Measurements from ENCODE around the gene RPL34. TPM values are rescaled to one million over a fixed set of nuclear protein-coding genes. Genes with fewer than 3 reads are reported as not detected.

RPL34 gene
- total RNA-seq, result 1,000 to 10,000 TPM in 3 of 4 donors, 100 to 1,000 TPM in 1; 926 to 1,691 (median 1,619) TPM
- polyA plus RNA-seq, result 1,000 to 10,000 TPM; 4,246 to 8,352 (median 4,607) TPM

- peak; percentile 99 for DNase-seq
- WGBS, 2 donors, result 0 to 1% methylated on average over 32 of the region's 32 CpGs
- H3K4me3 ChIP-seq, result peak within 1 kb of the TSS; percentile 62 to 83 (median 70)
- intact Hi-C loops (cut with DNase I), result loop anchor here (2.0 to 10.0 kb wide), 4 partner anchors 30 to 1574 kb away; partner anchors contain the start of genes ELOVL6, GAR1, OSTC and SEC24B
- H3K27ac ChIP-seq, result peak within 1 kb of the TSS; percentile 80 to 90 (median 86)
- peaks cover 3 to 38% (median 30%) of the 10 kb centered on the region in 4 donors for H3K36me3 ChIP-seq
- no peaks in the 10 kb centered on the region for H3K27me3 ChIP-seq
- peaks cover 0 to 33% (median 17%) of the 10 kb centered on the region in 4 donors for H3K4me1 ChIP-seq
- no peaks in the 10 kb centered on the region for H3K9me3 ChIP-seq
- TF ChIP-seq POLR2A (IDR thresholded peaks at IDR 0.05), result peak; percentile 96 to 97
- no peak for TF ChIP-seq CTCF (IDR thresholded peaks at IDR 0.05)
- TF ChIP-seq EP300 (IDR thresholded peaks at IDR 0.05), result peak in 2 of 4 donors; percentile 44 to 63
- TF ChIP-seq POLR2AphosphoS5 (IDR thresholded peaks at IDR 0.05), result peak; percentile 98 to 99 (median 99)
Observed at GRCh38 chr4:108620101-108620932, at the start of gene RPL34. Gene RPL34 (plus strand): TSS chr4:108620576. CDS start chr4:108621960, 1,384 bp downstream.

- H3K9me3 ChIP-seq, result no peaks in the 10 kb centered on the region
- no peaks in the 10 kb centered on the region for H3K36me3 ChIP-seq
- intact Hi-C loops (cut with DNase I), result no loop called here
- H3K4me1 ChIP-seq, result no peaks in the 10 kb centered on the region
- H3K27me3 ChIP-seq, result peaks cover 0 to 5% (median 0%) of the 10 kb centered on the region in 3 donors
- DNase-seq, result no peak
- TF ChIP-seq POLR2AphosphoS5 (IDR thresholded peaks at IDR 0.05) (no peak), POLR2A (IDR thresholded peaks at IDR 0.05) (no peak), CTCF (IDR thresholded peaks at IDR 0.05) (no peak), EP300 (IDR thresholded peaks at IDR 0.05) (no peak)
- WGBS, 2 donors, result 76 to 77% methylated on average over 4 of the region's 4 CpGs
- H3K4me3 ChIP-seq, result no peak overlapping the region
- no peak overlapping the region for H3K27ac ChIP-seq
Observed at GRCh38 chr4:108570993-108571569, 49.3 kb upstream of the RPL34 start.

- no peak for DNase-seq
- Histone ChIP-seq H3K4me1 (no peaks in the 10 kb centered on the region), H3K9me3 (no peaks in the 10 kb centered on the region), H3K27ac (no peak overlapping the region), H3K4me3 (no peak overlapping the region), H3K36me3 (no peaks in the 10 kb centered on the region), H3K27me3 (peaks cover 0 to 5% (median 0%) of the 10 kb centered on the region in 3 donors)
- 85 to 91% methylated on average over 3 of the region's 3 CpGs for WGBS, 2 donors
- TF ChIP-seq POLR2A (IDR thresholded peaks at IDR 0.05) (no peak), POLR2AphosphoS5 (IDR thresholded peaks at IDR 0.05) (no peak), EP300 (IDR thresholded peaks at IDR 0.05) (no peak), CTCF (IDR thresholded peaks at IDR 0.05) (no peak)
- intact Hi-C loops (cut with DNase I), result no loop called here
Observed at GRCh38 chr4:108574402-108574801, 46.0 kb upstream of the RPL34 start.

GRCh38 chr4:108581083-108581482 is 39.3 kb upstream of the RPL34 start:
- WGBS, 2 donors, result 62 to 77% methylated on average over 6 of the region's 6 CpGs
- no peaks in the 10 kb centered on the region for H3K36me3 ChIP-seq

More at GRCh38 chr4:108581083-108581482, 39.3 kb upstream of the RPL34 start:
- H3K9me3 ChIP-seq, result no peaks in the 10 kb centered on the region
- no peaks in the 10 kb centered on the region for H3K27me3 ChIP-seq
- H3K4me1 ChIP-seq, result no peaks in the 10 kb centered on the region
- intact Hi-C loops (cut with DNase I), result no loop called here
- no peak overlapping the region for H3K27ac ChIP-seq
- H3K4me3 ChIP-seq, result no peak overlapping the region
- TF ChIP-seq EP300 (IDR thresholded peaks at IDR 0.05) (no peak), POLR2A (IDR thresholded peaks at IDR 0.05) (no peak), CTCF (IDR thresholded peaks at IDR 0.05) (no peak), POLR2AphosphoS5 (IDR thresholded peaks at IDR 0.05) (no peak)
- DNase-seq, result no peak

All from sigmoid colon (tissue), 7 donors.